HepG2 (cell line): ENCODE results near the gene SYNE3. TPM values are rescaled to one million over a fixed set of nuclear protein-coding genes. Genes with fewer than 3 reads are reported as not detected.

ENCODE experiments used
- ADNP ChIP-seq: sonication (generic); formaldehyde crosslinking; IDR thresholded peaks from 2 replicates; pipeline ENCODE4 v1.4.0; 2020; ENCODE audit warnings: missing genetic modification reagents
- ARNT2 ChIP-seq: sonication (generic); formaldehyde crosslinking; IDR thresholded peaks from 2 replicates; pipeline ENCODE4 v1.8.0; 2022; ENCODE audit warnings: mild to moderate bottlenecking, low read depth, missing genetic modification reagents, moderate library complexity
- ARNTL ChIP-seq: sonication (generic); formaldehyde crosslinking; IDR thresholded peaks from 2 replicates; pipeline ENCODE4 v1.4.0; 2020; ENCODE audit warnings: mild to moderate bottlenecking, missing genetic modification reagents
- DZIP1 ChIP-seq: sonication (generic); formaldehyde crosslinking; IDR thresholded peaks from 2 replicates; pipeline ENCODE4 v1.5.0; 2020; ENCODE audit warnings: mild to moderate bottlenecking, missing genetic modification reagents
- HES4 ChIP-seq: sonication (generic); formaldehyde crosslinking; IDR thresholded peaks from 2 replicates; pipeline ENCODE4 v1.9.0; 2021; ENCODE audit warnings: mild to moderate bottlenecking, missing genetic modification reagents, borderline replicate concordance
- HHEX ChIP-seq: IDR thresholded peaks from 2 replicates; pipeline ENCODE4 v1.6.1; 2016; ENCODE audit warnings: control low read depth
- HNRNPH1 ChIP-seq: fragments of 200-400 bp; formaldehyde crosslinking; optimal IDR thresholded peaks from 2 replicates; pipeline ENCODE3; 2017; ENCODE audit warnings: mild to moderate bottlenecking, low read depth, low read length
- KDM5A ChIP-seq: fragments of 200-600 bp; sonication (generic); IDR thresholded peaks from 2 replicates; pipeline ENCODE4 v1.7.0; 2018; ENCODE audit warnings: antibody characterized with exemption, mild to moderate bottlenecking, low read length, borderline replicate concordance
- KLF11 ChIP-seq: IDR thresholded peaks from 2 replicates; pipeline ENCODE4 v1.6.1; 2016; ENCODE audit warnings: missing compliant biosample characterization
- RBAK ChIP-seq: sonication (generic); formaldehyde crosslinking; IDR thresholded peaks from 2 replicates; pipeline ENCODE4 v1.5.1; 2020; ENCODE audit warnings: mild to moderate bottlenecking, missing genetic modification reagents
- SMARCE1 ChIP-seq: fragments of 450-650 bp; IDR thresholded peaks from 2 replicates; pipeline ENCODE4 v1.6.1; 2017; ENCODE audit warnings: borderline replicate concordance
- TMF1 ChIP-seq: sonication (generic); formaldehyde crosslinking; IDR thresholded peaks from 2 replicates; pipeline ENCODE4 v1.8.1; 2022; ENCODE audit warnings: low read depth, missing genetic modification reagents
- TSC22D2 ChIP-seq: sonication (generic); formaldehyde crosslinking; IDR thresholded peaks from 2 replicates; pipeline ENCODE4 v1.5.1; 2020; ENCODE audit warnings: missing genetic modification reagents, mild to moderate bottlenecking, borderline replicate concordance
- ZFAT ChIP-seq: sonication (generic); formaldehyde crosslinking; conservative IDR thresholded peaks from 2 replicates; pipeline ENCODE4 v1.8.1; 2023; ENCODE audit warnings: missing genetic modification reagents, inconsistent platforms
- ZMAT5 ChIP-seq: sonication (generic); formaldehyde crosslinking; IDR thresholded peaks from 2 replicates; pipeline ENCODE4 v1.5.0; 2020; ENCODE audit warnings: mild to moderate bottlenecking, low read depth, missing genetic modification reagents, borderline replicate concordance
- ZNF30 ChIP-seq: sonication (generic); formaldehyde crosslinking; IDR thresholded peaks from 2 replicates; pipeline ENCODE4 v1.5.0; 2020; ENCODE audit warnings: mild to moderate bottlenecking, missing genetic modification reagents
- ZNF318 ChIP-seq: sonication (generic); formaldehyde crosslinking; IDR thresholded peaks from 2 replicates; pipeline ENCODE4 v1.4.0; 2020; ENCODE audit warnings: mild to moderate bottlenecking, missing genetic modification reagents
- polyA plus RNA-seq, 8 experiments: library from polyadenylated mRNA; depleted of rRNA in 3 of 8; stranded (reverse) in 7 of 8; unstranded in 1 of 8; fragments of >200 nt; fragmentation: Illumina TruSeq in 4 of 8; extraction: Trizol in 4 of 8; gene quantifications; 2 replicates each; pipeline versions ENCODE4 v1.2.1 to v1.2.3, GENCODE V29; 2011 to 2016; ENCODE audit warnings: low read depth in 4 of 8, missing spikeins in 1 of 8, mixed read lengths in 1 of 8; ENCODE audit not compliant: insufficient read depth in 1 of 8
- total RNA-seq, 5 experiments: library from RNA; depleted of rRNA; stranded (reverse); fragments of >200 nt; fragmentation: Illumina TruSeq; extraction: Trizol; gene quantifications; 2 replicates each; pipeline ENCODE4 v1.2.3, GENCODE V29; 2016; ENCODE audit warnings: low read depth in 1 of 5

SYNE3 gene
- total and polyA plus RNA-seq, 2 of the 13 experiments (the other 11 are each of a cell fraction or from before 2014, with no cell fraction given) = 7.8 to 8.0 TPM

- TF ChIP-seq ZNF318 (no peak), ARNT2 (CRISPR knock-in tag) (peak; percentile 22; the same call in 1 of the 2 replicates), ARNTL (CRISPR knock-in tag) (no peak), TSC22D2 (CRISPR knock-in tag) (no peak), ZNF30 (no peak), TMF1 (no peak), RBAK (CRISPR knock-in tag) (no peak), SMARCE1 (no peak), HES4 (CRISPR knock-in tag) (no peak; the same call in 1 of the 2 replicates), KLF11 (CRISPR knock-in tag) (no peak), ZFAT (CRISPR knock-in tag) (no peak), KDM5A (peak; percentile 83; the same call in 1 of the 2 replicates), HNRNPH1 (no peak), ADNP (CRISPR knock-in tag) (no peak), ZMAT5 (CRISPR knock-in tag) (no peak), DZIP1 (no peak), HHEX (CRISPR knock-in tag) (no peak)
Observed at GRCh38 chr14:95534299-95535225, 18.1 kb upstream of the SYNE3 start, which contains the start of gene GLRX5 (continued).
